Natural killer cell (primary cell): Measurements from ENCODE around the gene MLLT1. TPM values are rescaled to one million over a fixed set of nuclear protein-coding genes. Genes with fewer than 3 reads are reported as not detected.

Experiments
- ATAC-seq, 3 donors: fragments of 150-1000 bp in 2 of 3; fragments of 200-7000 bp in 1 of 3; cut with Tn5 transposase; 1 replicate in 1 of 3; 2 replicates in 2 of 3; pipeline ENCODE4 v1.10.0; 2021; ENCODE audit warnings: mild to moderate bottlenecking in 2 of 3, moderate library complexity in 2 of 3
- DNase-seq, 2 donors: peaks; one replicate each; pipeline versions ENCODE4 v3.0.0 to v3.0.0-alpha.2; 2013 to 2021; ENCODE audit warnings: mixed read lengths in 1 of 2
- H3K27ac ChIP-seq: one replicate; pipeline ENCODE4 v1.5.1; 2013; ENCODE audit warnings: mild to moderate bottlenecking, low read length
- H3K27me3 ChIP-seq: one replicate; pipeline ENCODE4 v1.6.1; 2013; ENCODE audit warnings: low read length; ENCODE audit not compliant: control insufficient read depth, insufficient read depth
- H3K36me3 ChIP-seq: one replicate; pipeline ENCODE4 v1.6.1; 2013; ENCODE audit warnings: low read length; ENCODE audit not compliant: control insufficient read depth, insufficient read depth
- H3K4me1 ChIP-seq: one replicate; pipeline ENCODE4 v1.6.1; 2013; ENCODE audit warnings: low read length; ENCODE audit not compliant: control insufficient read depth, insufficient read depth
- H3K4me3 ChIP-seq: one replicate; pipeline ENCODE4 v1.5.1; 2013; ENCODE audit warnings: low read length
- H3K9me3 ChIP-seq: one replicate; pipeline ENCODE4 v1.6.1; 2013; ENCODE audit warnings: low read length; ENCODE audit not compliant: control insufficient read depth, insufficient read depth
- H3K27ac Mint-ChIP-seq, 2 donors: one replicate each; pipeline ENCODE4 v1.8.0; 2022; ENCODE audit warnings: mild to moderate bottlenecking in 2 of 2, mixed read lengths in 2 of 2, moderate library complexity in 1 of 2
- H3K27me3 Mint-ChIP-seq, 2 donors: one replicate each; pipeline ENCODE4 v1.8.0; 2022; ENCODE audit warnings: low read depth in 2 of 2, mixed read lengths in 2 of 2
- H3K36me3 Mint-ChIP-seq: one replicate; pipeline ENCODE4 v1.8.0; 2022; ENCODE audit warnings: mixed read lengths
- H3K4me1 Mint-ChIP-seq, 2 donors: one replicate each; pipeline ENCODE4 v1.8.0; 2022; ENCODE audit warnings: mixed read lengths in 2 of 2
- H3K4me3 Mint-ChIP-seq: one replicate; pipeline ENCODE4 v1.8.0; 2022; ENCODE audit warnings: mild to moderate bottlenecking, moderate library complexity, mixed read lengths
- H3K9me3 Mint-ChIP-seq, 2 donors: one replicate each; pipeline ENCODE4 v1.8.0; 2022; ENCODE audit warnings: mixed read lengths in 2 of 2
- WGBS: methylation state at CpG from one replicate; pipeline ENCODE4 v1.1.7; 2013; ENCODE audit warnings: missing lambda C conversion rate; ENCODE audit not compliant: insufficient coverage; 5-methylcytosine and 5-hydroxymethylcytosine counted together
- intact Hi-C: fragments of 100-400 bp; cut with micrococcal nuclease; formaldehyde crosslinking; loops from one replicate; pipeline ENCODE4 v1.14.2; 2022
- total RNA-seq, 4 donors: library from RNA; stranded (reverse); fragments of 120-200 nt in 1 of 4; gene quantifications; one replicate each; pipeline versions ENCODE4 v1.2.3 to v1.2.4, GENCODE V29; 2013 to 2022
- TF ChIP-seq, protein P1 (sequence below): fragments of 200-600 bp; IDR thresholded peaks from one replicate; pipeline ENCODE4 v1.8.0; 2022; ENCODE audit warnings: antibody characterized with exemption

Gene MLLT1
- total RNA-seq, 3 donors from 2014 or later (not counting 1 experiment from before 2014, with no cell fraction given): 30.2 to 43.8 (median 36.6) TPM

DNA sequence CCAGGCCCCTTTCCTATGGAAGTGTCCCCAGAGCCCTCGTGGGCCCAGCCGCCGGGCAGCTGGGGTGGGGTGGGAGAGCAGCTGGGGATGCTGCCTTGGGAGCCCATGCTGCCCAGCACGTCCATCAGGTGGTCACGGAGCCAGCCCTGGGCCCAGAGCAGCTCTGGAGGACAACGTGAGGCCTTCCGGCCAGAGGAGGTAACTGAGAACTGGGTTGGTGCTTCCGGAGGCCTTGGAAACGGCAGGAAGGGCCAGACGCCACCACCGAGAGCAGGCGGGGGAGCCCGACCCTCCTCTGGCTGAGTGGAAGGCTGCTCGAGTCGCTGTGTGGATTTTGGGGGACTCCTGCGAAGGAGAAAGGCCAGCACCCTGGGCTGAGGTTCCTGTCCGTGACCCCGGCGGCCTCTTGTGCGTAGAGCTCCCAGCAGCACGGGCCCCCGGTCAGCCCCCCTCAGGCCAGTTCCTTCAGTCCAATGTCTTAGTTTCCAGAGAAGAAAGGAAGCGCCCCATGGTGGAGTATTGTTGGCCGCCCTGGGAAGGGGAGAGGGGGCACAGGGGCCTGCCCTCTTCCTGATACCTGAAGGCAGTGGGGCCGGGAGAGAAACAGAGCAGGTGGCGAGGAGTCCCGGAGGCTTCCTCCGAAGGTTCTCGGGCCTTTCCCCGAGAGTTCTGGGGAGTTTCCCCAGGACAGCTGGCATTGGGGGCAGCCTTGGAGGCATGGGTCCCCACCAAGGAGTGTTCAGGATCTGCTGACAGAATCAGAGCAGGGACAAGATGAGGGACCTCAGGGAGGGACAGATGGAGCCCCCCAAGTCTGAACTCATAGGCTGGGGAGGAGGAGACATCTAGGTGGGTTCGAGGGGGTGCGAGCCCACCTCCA lies 68.8 kb downstream of the MLLT1 start:
- no peaks in the 10 kb centered on the region for H3K4me1 ChIP-seq
- no peaks in the 10 kb centered on the region for H3K9me3 ChIP-seq
- TF ChIP-seq, protein P1, sequence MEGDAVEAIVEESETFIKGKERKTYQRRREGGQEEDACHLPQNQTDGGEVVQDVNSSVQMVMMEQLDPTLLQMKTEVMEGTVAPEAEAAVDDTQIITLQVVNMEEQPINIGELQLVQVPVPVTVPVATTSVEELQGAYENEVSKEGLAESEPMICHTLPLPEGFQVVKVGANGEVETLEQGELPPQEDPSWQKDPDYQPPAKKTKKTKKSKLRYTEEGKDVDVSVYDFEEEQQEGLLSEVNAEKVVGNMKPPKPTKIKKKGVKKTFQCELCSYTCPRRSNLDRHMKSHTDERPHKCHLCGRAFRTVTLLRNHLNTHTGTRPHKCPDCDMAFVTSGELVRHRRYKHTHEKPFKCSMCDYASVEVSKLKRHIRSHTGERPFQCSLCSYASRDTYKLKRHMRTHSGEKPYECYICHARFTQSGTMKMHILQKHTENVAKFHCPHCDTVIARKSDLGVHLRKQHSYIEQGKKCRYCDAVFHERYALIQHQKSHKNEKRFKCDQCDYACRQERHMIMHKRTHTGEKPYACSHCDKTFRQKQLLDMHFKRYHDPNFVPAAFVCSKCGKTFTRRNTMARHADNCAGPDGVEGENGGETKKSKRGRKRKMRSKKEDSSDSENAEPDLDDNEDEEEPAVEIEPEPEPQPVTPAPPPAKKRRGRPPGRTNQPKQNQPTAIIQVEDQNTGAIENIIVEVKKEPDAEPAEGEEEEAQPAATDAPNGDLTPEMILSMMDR: no peak
- Mint-ChIP-seq H3K4me3 (no peak overlapping the region), H3K9me3 (no peaks in the 10 kb centered on the region), H3K27me3 (no peaks in the 10 kb centered on the region), H3K36me3 (no peaks in the 10 kb centered on the region), H3K4me1 (no peaks in the 10 kb centered on the region), H3K27ac (peak overlapping the region in 1 of 2 donors; percentile 24)
- DNase-seq: no peak
- H3K27me3 ChIP-seq: no peaks in the 10 kb centered on the region
- H3K4me3 ChIP-seq: no peak overlapping the region
- peaks cover 5% of the 10 kb centered on the region for H3K36me3 ChIP-seq
- 92% methylated on average over 32 of the region's 32 CpGs for WGBS
- no peak for ATAC-seq
- intact Hi-C loops: no loop called here
- H3K27ac ChIP-seq: no peak overlapping the region

DNA sequence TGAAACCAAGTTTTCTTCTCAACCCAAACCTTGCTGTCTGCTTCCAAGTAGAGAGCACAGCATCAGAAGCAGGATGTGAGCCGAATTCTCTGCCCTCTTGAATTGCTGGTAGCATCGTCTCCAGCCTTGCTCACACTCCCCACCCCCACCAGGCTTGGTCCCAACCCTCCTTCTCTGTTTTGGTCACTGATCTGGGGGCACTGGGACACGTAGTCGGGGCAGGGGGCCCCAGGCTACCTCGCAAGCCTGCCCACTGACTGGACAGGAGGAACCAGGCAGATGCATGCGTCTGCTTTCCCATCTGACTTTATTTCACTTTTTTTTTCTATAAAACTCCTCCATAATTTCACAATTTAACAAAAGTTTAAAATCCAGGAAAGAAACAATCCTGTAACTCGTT lies 69.7 kb downstream of the MLLT1 start:
- no peaks in the 10 kb centered on the region for H3K27me3 ChIP-seq
- ATAC-seq (no peak), DNase-seq (no peak)
- no peak overlapping the region for H3K27ac ChIP-seq
- Mint-ChIP-seq H3K9me3 (no peaks in the 10 kb centered on the region), H3K27me3 (no peaks in the 10 kb centered on the region), H3K4me1 (no peaks in the 10 kb centered on the region), H3K4me3 (no peak overlapping the region), H3K27ac (peak overlapping the region in 1 of 2 donors; percentile 24), H3K36me3 (no peaks in the 10 kb centered on the region)
- intact Hi-C loops: no loop called here
- H3K9me3 ChIP-seq: no peaks in the 10 kb centered on the region
- no peaks in the 10 kb centered on the region for H3K4me1 ChIP-seq
- H3K36me3 ChIP-seq: peaks cover 3% of the 10 kb centered on the region
- TF ChIP-seq, protein P1: no peak
- WGBS: 93% methylated on average over 7 of the region's 7 CpGs
- H3K4me3 ChIP-seq: no peak overlapping the region

DNA sequence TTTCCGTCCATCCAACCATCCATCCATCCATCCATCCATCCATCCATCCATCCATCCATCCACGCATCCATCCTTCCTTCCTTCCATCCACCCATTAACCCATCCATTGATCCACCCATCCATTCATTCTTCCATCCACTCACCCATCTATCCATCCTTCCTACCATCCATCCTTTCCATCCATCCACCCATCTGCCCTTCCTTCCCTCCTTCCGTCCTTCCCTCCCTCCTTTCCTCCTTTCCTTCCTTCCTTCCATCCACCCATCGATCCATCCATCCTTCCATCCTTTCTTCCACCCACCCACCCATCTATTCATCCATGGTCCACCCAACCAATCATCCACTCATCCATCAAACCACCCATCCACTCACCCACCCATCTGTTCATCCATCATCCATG lies 70.1 kb downstream of the MLLT1 start:
- Mint-ChIP-seq H3K4me1 (no peaks in the 10 kb centered on the region), H3K27ac (no peak overlapping the region), H3K27me3 (no peaks in the 10 kb centered on the region), H3K4me3 (no peak overlapping the region), H3K9me3 (no peaks in the 10 kb centered on the region), H3K36me3 (no peaks in the 10 kb centered on the region)
- Histone ChIP-seq H3K27me3 (no peaks in the 10 kb centered on the region), H3K9me3 (no peaks in the 10 kb centered on the region), H3K4me1 (no peaks in the 10 kb centered on the region), H3K4me3 (no peak overlapping the region), H3K36me3 (peaks cover 2% of the 10 kb centered on the region), H3K27ac (no peak overlapping the region)
- DNase-seq: no peak
- intact Hi-C loops: no loop called here
- TF ChIP-seq, protein P1: no peak
- 73% methylated on average over 4 of the region's 4 CpGs for WGBS
- ATAC-seq: no peak

DNA sequence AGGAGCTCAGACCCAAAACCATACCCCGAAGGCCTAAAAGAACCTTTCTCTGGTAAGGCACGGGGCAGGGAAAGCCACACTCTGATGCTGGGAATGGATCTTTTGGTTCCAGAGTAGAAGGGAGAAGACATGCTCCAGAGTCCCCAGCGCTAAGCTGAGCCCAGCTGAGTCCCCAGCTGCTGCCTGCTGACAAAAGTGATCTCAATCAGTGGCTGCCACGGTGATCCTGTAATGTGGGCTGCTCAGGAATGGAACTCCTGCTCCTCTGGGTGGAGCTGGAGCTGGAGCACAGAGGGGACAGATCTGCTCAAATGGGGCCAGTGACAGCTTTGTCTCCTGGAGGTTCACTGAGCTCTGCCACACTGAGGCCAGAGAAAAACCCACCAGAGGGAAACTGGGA lies 70.5 kb downstream of the MLLT1 start:
- WGBS: 92% methylated on average over 4 of the region's 4 CpGs
- no peaks in the 10 kb centered on the region for H3K27me3 ChIP-seq
- H3K4me3 ChIP-seq: no peak overlapping the region
- TF ChIP-seq, protein P1: no peak
- H3K27me3 Mint-ChIP-seq: no peaks in the 10 kb centered on the region
- intact Hi-C loops: no loop called here
- H3K9me3 ChIP-seq: no peaks in the 10 kb centered on the region
- H3K9me3 Mint-ChIP-seq: no peaks in the 10 kb centered on the region
- H3K4me1 ChIP-seq: no peaks in the 10 kb centered on the region
- no peak for ATAC-seq
- H3K4me1 Mint-ChIP-seq: no peaks in the 10 kb centered on the region
- no peak overlapping the region for H3K4me3 Mint-ChIP-seq
- peaks cover 2% of the 10 kb centered on the region for H3K36me3 ChIP-seq
- no peak overlapping the region for H3K27ac ChIP-seq
- no peak overlapping the region for H3K27ac Mint-ChIP-seq
- DNase-seq: no peak
- H3K36me3 Mint-ChIP-seq: no peaks in the 10 kb centered on the region
